ENCODE results near the gene CCDC13.

CCDC13 gene

GRCh38 chr3:42751609-42752008 lies 21.4 kb downstream of the CCDC13 start:
- no peak for DNase-seq

DNA sequence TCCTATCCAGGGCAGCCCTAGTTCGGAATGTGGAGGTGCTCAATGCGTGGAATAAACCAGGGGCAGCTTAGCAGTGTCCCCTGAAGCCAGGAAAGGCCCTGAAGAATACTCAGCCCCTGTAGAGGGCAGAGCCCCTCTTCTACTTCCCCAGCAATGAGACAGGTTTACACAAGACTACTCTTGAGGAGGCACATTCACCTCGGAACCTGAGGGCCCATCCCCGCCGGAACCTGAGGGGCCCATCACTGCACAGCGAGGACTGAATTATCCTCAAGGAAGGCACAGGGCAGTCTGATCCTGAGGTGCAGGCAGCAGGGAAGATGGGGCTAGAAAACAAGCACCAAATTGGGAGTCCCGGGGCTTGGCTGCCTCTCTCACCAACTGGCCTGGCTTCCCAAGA lies 22.2 kb downstream of the CCDC13 start:
- no peak for DNase-seq

- peak; percentile 64 to 75 for DNase-seq
These were observed 23.3 kb downstream of the CCDC13 start for GRCh38 chr3:42749753-42750231.

GRCh38 chr3:42749025-42749752 lies 23.9 kb downstream of the CCDC13 start:
- DNase-seq: no peak

DNA sequence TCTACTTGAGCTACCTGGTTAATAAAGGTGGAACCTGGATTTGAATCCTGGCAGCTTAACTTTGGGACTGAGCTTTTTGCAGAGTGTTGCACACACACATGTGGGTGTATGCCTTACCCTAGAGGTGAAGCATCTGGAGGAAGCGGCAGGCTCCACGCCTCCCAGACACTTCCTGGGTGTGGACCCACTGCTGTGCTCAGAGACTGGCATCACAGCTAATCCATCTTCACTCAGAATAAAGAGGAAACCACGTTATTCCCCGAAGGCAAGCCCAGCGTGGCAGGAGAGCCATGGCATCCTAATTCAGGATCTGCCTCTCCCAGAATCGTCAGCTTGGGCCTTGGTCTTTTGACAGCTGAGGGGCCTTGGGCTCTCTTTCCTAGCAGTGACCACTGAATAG lies 25.5 kb downstream of the CCDC13 start:
- DNase-seq: no peak

- no peak for DNase-seq
These were observed 26.3 kb downstream of the CCDC13 start for GRCh38 chr3:42746455-42747450.

DNA sequence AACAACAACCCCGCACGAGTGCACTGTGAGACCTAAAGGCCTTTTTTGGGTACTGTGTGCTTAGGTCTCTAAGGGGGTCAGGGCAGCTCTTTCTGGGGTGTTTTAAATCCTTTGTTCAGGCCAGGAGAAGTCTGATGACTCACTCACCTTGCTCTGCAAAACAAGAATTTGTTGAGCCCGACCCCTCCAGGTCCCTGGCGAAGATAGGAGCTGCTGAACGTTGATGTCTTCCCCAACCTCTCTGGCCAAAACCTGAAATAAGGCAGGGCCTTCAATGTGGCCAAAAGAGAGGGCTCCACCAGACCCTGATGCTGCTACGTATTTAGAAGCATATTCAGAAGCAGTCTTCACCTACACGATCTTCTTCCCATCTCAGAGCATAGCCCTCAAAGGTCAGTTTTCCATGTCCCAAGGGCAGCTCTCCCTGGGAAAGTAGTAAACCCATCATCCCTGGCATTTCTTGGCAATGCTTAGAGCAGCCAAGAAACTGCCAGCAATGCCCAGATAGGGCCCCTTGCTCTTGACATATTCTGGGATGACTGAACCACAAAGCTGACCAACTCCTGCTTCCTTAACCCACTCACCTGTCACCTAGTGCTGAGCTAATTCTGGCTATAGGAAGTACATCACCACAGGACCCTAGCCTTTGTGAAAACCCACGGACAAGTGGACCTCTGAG lies 27.1 kb downstream of the CCDC13 start:
- no peak for DNase-seq

DNA sequence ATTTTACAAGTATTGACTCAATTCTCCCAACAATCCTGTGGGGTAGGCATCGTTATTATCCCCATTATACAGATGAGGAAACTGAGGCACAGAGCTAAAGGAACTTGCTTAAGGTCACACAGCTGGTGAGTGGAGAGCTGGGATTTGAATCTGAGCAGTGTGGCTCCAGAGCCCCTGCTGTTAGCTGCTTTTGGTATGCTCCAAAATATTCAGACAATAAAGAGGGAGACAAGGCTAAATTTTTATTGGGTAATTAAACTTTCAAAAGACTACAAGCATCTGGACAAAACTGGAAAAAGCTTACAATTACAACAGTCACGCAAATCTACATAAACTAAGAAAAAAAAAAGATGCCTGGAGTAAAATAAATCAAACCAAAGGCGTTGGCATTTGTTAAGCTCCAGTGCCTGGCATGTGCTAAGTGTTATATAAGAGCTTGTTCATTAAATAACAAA lies 27.7 kb downstream of the CCDC13 start:
- DNase-seq: no peak

DNA sequence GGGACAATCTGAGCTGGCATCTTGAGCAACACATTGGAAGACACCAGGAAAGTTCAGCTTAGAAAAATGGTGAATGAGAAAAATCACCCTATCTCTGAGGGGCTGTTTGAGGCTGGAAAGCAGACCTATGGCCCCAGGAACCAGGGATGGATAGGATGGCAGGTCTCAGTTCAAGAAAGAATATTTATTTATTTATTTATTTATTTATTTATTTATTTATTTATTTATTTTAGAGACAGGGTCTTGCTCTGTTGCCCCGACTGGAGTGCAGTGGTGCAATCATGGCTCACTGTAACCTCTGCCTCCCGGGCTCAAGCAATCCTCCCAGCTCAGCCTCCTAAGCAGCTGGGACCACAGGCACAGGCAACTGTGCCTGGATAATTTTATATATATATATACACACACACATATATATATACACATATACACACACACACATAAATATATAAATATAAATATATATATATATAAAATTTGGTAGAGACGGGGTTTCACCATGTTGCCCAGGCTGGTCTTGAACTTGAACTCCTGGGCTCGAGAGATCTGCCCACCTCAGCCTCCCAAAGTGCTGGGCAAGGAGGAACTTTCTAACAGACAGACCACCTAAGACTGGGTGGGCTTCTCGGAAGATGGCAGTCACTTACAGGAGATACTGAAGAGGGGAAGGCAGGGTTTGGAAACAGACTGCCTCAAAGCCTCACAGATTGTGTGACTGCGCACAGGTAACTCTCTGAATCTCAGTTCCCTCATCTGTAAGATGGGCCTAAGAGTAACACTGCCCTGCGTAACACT lies 29.7 kb downstream of the CCDC13 start:
- DNase-seq: no peak

DNA sequence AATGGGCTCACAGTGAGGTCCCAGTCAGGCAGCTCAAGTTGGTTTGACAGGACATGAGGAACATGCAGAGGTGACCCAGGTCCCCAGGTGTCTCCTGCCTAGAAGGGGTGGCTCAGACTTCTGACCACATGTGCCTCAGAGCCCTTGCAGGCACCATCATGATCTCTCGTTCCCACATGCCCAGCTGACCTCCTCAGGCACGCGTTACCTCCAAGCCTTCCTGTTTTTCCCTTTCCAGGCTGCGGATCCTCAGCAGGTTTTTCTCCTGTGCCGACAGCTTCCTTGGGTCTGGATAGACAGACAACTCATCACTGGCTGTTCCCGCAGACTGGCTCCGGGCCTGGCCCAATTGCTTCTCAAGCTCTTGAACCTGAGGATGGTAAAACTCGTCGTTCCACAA lies 30.4 kb downstream of the CCDC13 start:
- DNase-seq: no peak

- DNase-seq: no peak
These were observed 30.8 kb downstream of the CCDC13 start for GRCh38 chr3:42742259-42742658.

GRCh38 chr3:42741796-42742195 lies 31.3 kb downstream of the CCDC13 start:
- no peak for DNase-seq

- peak in 1 of 2 experiments; percentile 1 for DNase-seq
These were observed 33.5 kb downstream of the CCDC13 start for GRCh38 chr3:42739401-42740158.

DNA sequence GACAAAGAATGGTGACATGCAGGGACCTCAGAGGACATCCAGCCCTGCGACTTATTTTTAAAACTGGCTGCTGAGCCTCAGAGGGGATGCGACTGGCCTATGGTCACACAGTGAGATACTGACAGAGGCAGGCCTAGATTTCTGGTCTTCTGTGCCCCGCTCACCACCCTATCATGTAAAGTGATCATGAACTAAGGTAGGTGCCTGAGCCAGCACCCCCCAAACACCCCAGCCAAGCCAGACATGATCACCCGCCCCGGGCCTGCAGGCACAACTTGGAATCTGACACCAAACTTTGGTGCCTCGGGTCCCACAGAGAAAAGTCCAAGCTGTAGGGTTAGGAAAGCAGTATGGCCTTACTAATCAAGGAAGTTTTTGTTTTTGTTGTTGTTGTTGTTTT lies 36.5 kb downstream of the CCDC13 start:
- DNase-seq: no peak

DNA sequence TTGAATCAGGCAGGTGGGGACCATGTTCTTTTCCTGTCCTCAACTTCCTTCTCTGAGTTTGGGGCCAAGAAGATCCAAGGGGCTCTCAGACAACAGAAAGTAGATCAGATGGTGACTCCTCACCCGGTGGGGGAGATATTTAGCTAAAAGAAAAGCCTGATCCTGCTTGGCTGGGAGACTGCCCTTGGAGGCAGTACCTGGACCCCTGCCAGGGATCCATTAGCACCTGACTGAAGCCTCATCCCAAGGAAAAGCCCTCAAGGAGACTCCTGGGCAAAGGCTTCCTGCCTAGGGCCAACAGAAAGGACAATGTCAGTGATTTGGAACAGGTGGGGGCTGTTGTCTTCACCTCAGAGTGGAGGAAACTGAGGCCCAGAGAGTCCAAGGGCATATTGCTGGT lies 37.0 kb downstream of the CCDC13 start:
- DNase-seq: no peak

DNA sequence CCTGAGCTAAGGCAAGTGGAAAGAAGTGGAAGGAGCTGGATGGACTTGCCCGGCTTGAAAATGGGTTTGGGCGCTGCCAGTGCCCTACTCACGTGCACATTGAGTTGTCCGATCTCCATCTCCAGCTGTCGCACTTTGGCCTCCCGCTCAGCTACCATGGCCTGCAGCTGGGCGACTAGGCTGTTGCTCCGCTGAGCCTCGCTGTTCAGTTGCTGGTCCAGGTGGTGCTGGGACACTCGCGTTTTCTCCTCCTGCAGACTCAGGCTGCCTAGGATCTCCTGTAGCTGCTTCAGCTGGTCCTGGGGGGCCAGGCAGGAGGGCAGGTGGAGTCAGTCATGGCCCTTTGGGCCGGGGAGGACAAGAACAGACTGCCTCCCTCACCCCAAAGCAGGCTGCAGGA lies 37.4 kb downstream of the CCDC13 start:
- DNase-seq: no peak

DNA sequence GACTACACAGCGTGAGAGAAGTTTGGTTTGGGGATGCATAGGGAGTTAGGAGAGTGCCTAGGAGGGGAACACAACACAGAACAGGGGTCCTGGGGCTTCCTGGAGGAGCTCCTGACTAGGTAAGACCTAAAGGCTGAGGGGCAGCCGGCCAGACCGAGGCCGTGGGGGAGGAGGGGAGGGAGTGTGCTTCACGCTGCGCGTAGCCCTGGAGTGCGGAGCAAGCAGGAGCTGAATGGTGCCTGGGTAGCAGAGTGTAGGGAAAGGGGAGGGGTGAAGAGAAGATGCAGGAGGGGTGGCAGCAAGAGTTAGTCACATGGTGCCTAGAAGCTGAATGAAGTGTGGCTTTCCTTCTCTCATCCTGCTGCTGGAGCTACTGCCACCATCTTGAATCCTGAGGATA lies 38.0 kb downstream of the CCDC13 start:
- no peak for DNase-seq

DNA sequence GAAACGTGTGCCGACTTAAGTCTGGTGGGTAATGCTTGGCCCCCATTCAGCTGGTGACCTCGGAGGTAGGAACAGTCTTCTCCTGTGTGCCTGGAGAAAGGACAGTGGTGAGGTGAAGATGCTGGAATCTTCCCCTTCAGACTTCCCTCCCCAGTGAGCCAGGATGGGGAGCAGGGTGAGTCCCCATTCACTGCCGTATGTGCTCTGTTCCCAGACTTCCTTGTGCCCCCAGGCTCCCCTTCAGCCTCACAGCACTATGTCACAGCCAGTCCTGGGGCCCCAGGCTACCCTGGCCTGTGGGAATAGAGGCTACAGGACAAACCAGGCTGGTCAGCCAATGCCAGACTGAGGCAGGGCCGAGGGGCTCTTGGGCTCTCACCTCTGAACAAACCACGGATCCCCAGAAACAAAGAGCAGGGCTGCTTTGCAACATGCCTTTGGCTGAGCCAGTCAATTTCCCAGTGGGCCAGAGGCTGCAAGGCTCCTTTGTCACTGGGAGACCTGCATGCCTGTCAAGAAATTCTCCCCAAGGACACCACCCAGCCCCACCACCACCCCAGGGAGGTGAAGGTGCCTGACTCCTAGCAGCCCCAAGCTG lies 38.7 kb downstream of the CCDC13 start:
- no peak for DNase-seq

GRCh38 chr3:42733501-42734262 lies 39.4 kb downstream of the CCDC13 start:
- DNase-seq: no peak

GRCh38 chr3:42732829-42733459 lies 40.1 kb downstream of the CCDC13 start:
- DNase-seq: no peak
